ENCODE data around the gene ZNF621. TPM values are rescaled to one million over a fixed set of nuclear protein-coding genes. Genes with fewer than 3 reads are reported as not detected.

ZNF621 gene
- polyA plus RNA-seq, 1 donor (not counting 4 experiments of a cell fraction or from before 2014, with no cell fraction given): 14.3 TPM

DNA sequence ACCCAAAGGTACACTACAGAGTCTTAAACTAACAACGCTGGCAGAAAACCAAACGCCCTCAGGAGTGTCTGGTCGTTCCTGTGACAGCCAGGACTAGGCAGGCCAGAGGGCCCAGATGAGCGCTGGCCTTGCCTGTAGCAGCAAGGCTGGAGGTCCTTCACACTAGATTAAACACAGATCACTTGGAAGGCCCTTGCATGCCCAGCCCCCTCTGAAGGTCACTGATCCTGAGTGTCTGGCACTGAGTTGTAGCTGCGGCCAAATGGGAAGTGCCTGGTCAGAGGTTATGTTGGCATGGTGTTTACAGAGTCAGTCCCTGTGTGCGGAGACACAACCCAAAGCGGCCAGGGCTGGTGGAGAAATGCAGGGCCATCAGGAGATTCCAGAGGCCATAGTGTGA, 58.9 kb downstream of the ZNF621 start:
- H2AFZ ChIP-seq (ENCODE audit: control insufficient read depth, low read length): no peak overlapping the region
- no peaks in the 10 kb centered on the region for H3K9me1 ChIP-seq (ENCODE audit: control insufficient read depth, extremely low read depth, insufficient read depth, low read length)
- no peaks in the 10 kb centered on the region for H3K36me3 ChIP-seq (ENCODE audit: control insufficient read depth in 2 of 2, extremely low read depth in 1 of 2, insufficient read depth in 2 of 2, low read length in 2 of 2)
- peaks cover 21% of the 10 kb centered on the region for H3K27me3 ChIP-seq (ENCODE audit: control insufficient read depth, extremely low read depth, insufficient read depth, low read length)
- no peaks in the 10 kb centered on the region for H3K79me2 ChIP-seq (ENCODE audit: control insufficient read depth, insufficient read depth, low read length)
- no peak overlapping the region for H3K4me3 ChIP-seq (ENCODE audit: control insufficient read depth in 2 of 3, extremely low read depth in 1 of 3, insufficient read depth in 2 of 3, low read depth in 1 of 3, low read length in 3 of 3)
- dilution Hi-C loops (cut with MboI; ENCODE audit: extremely low pct_ligation_motif_present, low sequenced_read_pairs): loop anchor here (25.0 kb wide), 1 partner anchor 654 kb away; no protein-coding TSS in a partner anchor
- H3K27ac ChIP-seq (ENCODE audit: control insufficient read depth, insufficient read depth, low read length): no peak overlapping the region
- DNase-seq (ENCODE audit: low read depth, low spot score) (no peak), FAIRE-seq (no peak)
- no peaks in the 10 kb centered on the region for H3K9me3 ChIP-seq (ENCODE audit: control insufficient read depth, low read depth, low read length)
- TF ChIP-seq, protein P1, sequence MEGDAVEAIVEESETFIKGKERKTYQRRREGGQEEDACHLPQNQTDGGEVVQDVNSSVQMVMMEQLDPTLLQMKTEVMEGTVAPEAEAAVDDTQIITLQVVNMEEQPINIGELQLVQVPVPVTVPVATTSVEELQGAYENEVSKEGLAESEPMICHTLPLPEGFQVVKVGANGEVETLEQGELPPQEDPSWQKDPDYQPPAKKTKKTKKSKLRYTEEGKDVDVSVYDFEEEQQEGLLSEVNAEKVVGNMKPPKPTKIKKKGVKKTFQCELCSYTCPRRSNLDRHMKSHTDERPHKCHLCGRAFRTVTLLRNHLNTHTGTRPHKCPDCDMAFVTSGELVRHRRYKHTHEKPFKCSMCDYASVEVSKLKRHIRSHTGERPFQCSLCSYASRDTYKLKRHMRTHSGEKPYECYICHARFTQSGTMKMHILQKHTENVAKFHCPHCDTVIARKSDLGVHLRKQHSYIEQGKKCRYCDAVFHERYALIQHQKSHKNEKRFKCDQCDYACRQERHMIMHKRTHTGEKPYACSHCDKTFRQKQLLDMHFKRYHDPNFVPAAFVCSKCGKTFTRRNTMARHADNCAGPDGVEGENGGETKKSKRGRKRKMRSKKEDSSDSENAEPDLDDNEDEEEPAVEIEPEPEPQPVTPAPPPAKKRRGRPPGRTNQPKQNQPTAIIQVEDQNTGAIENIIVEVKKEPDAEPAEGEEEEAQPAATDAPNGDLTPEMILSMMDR (optimal IDR thresholded peaks at IDR 0.05 in 1 of 3, IDR thresholded peaks at IDR 0.05 in 1 of 3, conservative IDR thresholded peaks at IDR 0.05 in 1 of 3; ENCODE audit: extremely low read depth in 1 of 3, insufficient read depth in 2 of 3, low read length in 3 of 3): no peak
- TF ChIP-seq EZH2 (IDR thresholded peaks at IDR 0.05; ENCODE audit: low read length): no peak
- H4K20me1 ChIP-seq (ENCODE audit: control insufficient read depth, extremely low read depth, insufficient read depth, low read length): no peaks in the 10 kb centered on the region
- H3K9ac ChIP-seq (ENCODE audit: control insufficient read depth, extremely low read depth, insufficient read depth, low read length): no peak overlapping the region
- H3K4me1 ChIP-seq (ENCODE audit: control insufficient read depth, extremely low read depth, insufficient read depth, low read length): no peaks in the 10 kb centered on the region
- no peak overlapping the region for H3K4me2 ChIP-seq (ENCODE audit: control insufficient read depth, extremely low read depth, insufficient read depth, low read depth, low read length)

DNA sequence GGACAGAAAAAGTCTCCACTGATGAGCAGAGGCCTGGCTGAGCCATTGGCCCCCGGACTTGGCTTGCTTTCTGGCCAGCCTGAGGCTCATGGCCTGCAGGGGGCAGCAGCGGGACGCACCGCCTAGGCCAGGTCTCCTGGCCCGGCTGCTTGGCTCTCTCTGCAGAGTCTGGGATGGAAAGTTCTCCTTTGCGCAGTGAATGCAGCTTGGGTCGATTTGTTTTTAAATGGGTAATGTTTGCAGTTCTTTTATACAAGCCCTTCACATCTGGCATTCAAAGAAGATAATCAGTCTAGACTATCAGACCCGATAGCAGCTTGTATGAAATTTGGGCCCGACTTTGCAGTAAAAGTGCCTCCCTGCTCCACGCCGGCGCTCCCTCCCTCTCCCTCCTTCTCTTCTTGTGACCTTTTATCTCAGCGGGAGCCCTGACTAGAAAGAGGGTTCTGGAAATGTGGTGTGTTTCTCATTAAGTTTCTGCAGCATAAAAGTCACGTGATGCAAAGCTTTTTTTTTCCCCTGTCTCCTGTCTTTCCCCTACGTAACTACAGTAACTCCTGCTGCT, 59.9 kb downstream of the ZNF621 start:
- TF ChIP-seq, protein P1 (optimal IDR thresholded peaks at IDR 0.05 in 1 of 3, IDR thresholded peaks at IDR 0.05 in 1 of 3, conservative IDR thresholded peaks at IDR 0.05 in 1 of 3; ENCODE audit: extremely low read depth in 1 of 3, insufficient read depth in 2 of 3, low read length in 3 of 3): peak; percentile 95 to 99 (median 95)
- peak; percentile 57 for TF ChIP-seq EZH2 (IDR thresholded peaks at IDR 0.05; ENCODE audit: low read length)
- no peaks in the 10 kb centered on the region for H3K9me1 ChIP-seq (ENCODE audit: control insufficient read depth, extremely low read depth, insufficient read depth, low read length)
- no peak overlapping the region for H3K4me2 ChIP-seq (ENCODE audit: control insufficient read depth, extremely low read depth, insufficient read depth, low read depth, low read length)
- FAIRE-seq: no peak
- no peaks in the 10 kb centered on the region for H4K20me1 ChIP-seq (ENCODE audit: control insufficient read depth, extremely low read depth, insufficient read depth, low read length)
- no peak for DNase-seq (ENCODE audit: low read depth, low spot score)
- peaks cover 21% of the 10 kb centered on the region for H3K27me3 ChIP-seq (ENCODE audit: control insufficient read depth, extremely low read depth, insufficient read depth, low read length)
- no peak overlapping the region for H2AFZ ChIP-seq (ENCODE audit: control insufficient read depth, low read length)
- no peaks in the 10 kb centered on the region for H3K9me3 ChIP-seq (ENCODE audit: control insufficient read depth, low read depth, low read length)
- dilution Hi-C loops (cut with MboI; ENCODE audit: extremely low pct_ligation_motif_present, low sequenced_read_pairs): loop anchor here (25.0 kb wide), 1 partner anchor 653 kb away; no protein-coding TSS in a partner anchor
- H3K9ac ChIP-seq (ENCODE audit: control insufficient read depth, extremely low read depth, insufficient read depth, low read length): no peak overlapping the region
- no peak overlapping the region for H3K27ac ChIP-seq (ENCODE audit: control insufficient read depth, insufficient read depth, low read length)
- no peak overlapping the region for H3K4me3 ChIP-seq (ENCODE audit: control insufficient read depth in 2 of 3, extremely low read depth in 1 of 3, insufficient read depth in 2 of 3, low read depth in 1 of 3, low read length in 3 of 3)
- no peaks in the 10 kb centered on the region for H3K79me2 ChIP-seq (ENCODE audit: control insufficient read depth, insufficient read depth, low read length)
- H3K36me3 ChIP-seq (ENCODE audit: control insufficient read depth in 2 of 2, extremely low read depth in 1 of 2, insufficient read depth in 2 of 2, low read length in 2 of 2): no peaks in the 10 kb centered on the region
- H3K4me1 ChIP-seq (ENCODE audit: control insufficient read depth, extremely low read depth, insufficient read depth, low read length): no peaks in the 10 kb centered on the region
